Neutrophil (primary cell): Measurements from ENCODE around the gene TNRC6A.

Experiments
- H3K27ac ChIP-seq: fragments of 200-600 bp; sonication (generic); 2 replicates; pipeline ENCODE4 v1.5.1; 2016; ENCODE audit warnings: mild to moderate bottlenecking, moderate library complexity
- H3K27me3 ChIP-seq: fragments of 200-600 bp; sonication (generic); 2 replicates; pipeline ENCODE4 v1.6.0; 2016; ENCODE audit warnings: mild to moderate bottlenecking
- H3K36me3 ChIP-seq: fragments of 200-600 bp; sonication (generic); 2 replicates; pipeline ENCODE4 v1.5.1; 2017
- H3K4me1 ChIP-seq, 2 experiments: fragments of 200-600 bp in 1 of 2; sonication (generic) in 1 of 2; 1 replicate in 1 of 2; 2 replicates in 1 of 2; pipeline versions ENCODE4 v1.5.1 to v1.6.1; 2013 to 2016; ENCODE audit warnings: low read depth in 1 of 2, low read length in 1 of 2, mild to moderate bottlenecking in 1 of 2, moderate library complexity in 1 of 2; ENCODE audit not compliant: control insufficient read depth in 1 of 2, insufficient read depth in 1 of 2
- H3K4me3 ChIP-seq, 2 experiments: fragments of 200-600 bp in 1 of 2; sonication (generic) in 1 of 2; 1 replicate in 1 of 2; 2 replicates in 1 of 2; pipeline ENCODE4 v1.5.1; 2013 to 2016; ENCODE audit warnings: low read depth in 1 of 2, low read length in 1 of 2, mild to moderate bottlenecking in 1 of 2, moderate library complexity in 1 of 2
- H3K9me3 ChIP-seq: fragments of 200-600 bp; sonication (generic); 2 replicates; pipeline ENCODE4 v1.5.1; 2016
- TF ChIP-seq, protein P1 (sequence below): fragments of 200-600 bp; sonication (generic); IDR thresholded peaks from 2 replicates; pipeline ENCODE4 v1.5.1; 2016; ENCODE audit warnings: antibody characterized with exemption

TNRC6A gene

DNA sequence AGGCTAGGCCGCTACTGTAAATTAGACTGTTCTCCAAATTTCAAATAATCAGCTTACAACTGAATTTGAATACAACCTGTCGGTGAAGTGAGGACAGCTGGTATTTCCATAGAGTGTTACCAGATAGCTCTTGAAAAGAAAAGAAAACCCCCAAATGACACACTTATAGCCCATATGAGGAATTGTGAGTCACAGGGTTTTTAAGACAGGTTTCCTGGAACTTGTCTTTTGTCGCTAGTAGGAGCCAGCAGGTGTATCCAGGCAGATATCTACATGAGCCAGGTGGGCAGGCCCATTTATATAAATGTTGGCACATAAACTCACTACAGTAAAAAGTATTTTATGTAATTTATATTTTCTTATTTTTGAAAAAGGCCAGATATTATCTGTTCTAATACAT lies 24.0 kb downstream of the TNRC6A start:
- Histone ChIP-seq H3K9me3 (no peaks in the 10 kb centered on the region), H3K27me3 (no peaks in the 10 kb centered on the region), H3K27ac (no peak overlapping the region), H3K4me3 (no peak overlapping the region), H3K4me1 (peaks cover 0 to 8% of the 10 kb centered on the region in 2 experiments), H3K36me3 (peaks cover 1% of the 10 kb centered on the region)
- TF ChIP-seq, protein P1, sequence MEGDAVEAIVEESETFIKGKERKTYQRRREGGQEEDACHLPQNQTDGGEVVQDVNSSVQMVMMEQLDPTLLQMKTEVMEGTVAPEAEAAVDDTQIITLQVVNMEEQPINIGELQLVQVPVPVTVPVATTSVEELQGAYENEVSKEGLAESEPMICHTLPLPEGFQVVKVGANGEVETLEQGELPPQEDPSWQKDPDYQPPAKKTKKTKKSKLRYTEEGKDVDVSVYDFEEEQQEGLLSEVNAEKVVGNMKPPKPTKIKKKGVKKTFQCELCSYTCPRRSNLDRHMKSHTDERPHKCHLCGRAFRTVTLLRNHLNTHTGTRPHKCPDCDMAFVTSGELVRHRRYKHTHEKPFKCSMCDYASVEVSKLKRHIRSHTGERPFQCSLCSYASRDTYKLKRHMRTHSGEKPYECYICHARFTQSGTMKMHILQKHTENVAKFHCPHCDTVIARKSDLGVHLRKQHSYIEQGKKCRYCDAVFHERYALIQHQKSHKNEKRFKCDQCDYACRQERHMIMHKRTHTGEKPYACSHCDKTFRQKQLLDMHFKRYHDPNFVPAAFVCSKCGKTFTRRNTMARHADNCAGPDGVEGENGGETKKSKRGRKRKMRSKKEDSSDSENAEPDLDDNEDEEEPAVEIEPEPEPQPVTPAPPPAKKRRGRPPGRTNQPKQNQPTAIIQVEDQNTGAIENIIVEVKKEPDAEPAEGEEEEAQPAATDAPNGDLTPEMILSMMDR, result no peak

DNA sequence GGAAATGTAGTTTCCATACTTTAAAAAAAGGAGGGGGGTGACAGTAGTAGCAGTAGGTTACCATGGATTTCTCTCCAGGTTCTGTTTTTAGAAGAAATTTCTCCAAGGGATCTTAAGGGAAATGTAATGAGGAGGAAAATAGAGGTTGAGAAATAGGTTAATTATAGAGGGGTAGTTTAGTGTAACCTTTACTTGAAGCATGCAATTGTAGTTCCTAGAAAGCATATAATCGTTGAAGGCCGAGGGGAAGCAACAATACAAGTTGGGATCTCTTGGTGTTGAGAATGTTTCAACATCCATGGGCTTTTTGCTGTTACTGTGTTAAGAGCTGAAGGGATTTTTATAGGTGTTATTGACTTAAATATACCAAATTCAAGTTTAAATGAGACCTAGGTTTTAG lies 25.1 kb downstream of the TNRC6A start:
- Histone ChIP-seq H3K36me3 (peaks cover 6% of the 10 kb centered on the region), H3K9me3 (no peaks in the 10 kb centered on the region), H3K4me3 (no peak overlapping the region), H3K27me3 (no peaks in the 10 kb centered on the region), H3K27ac (no peak overlapping the region), H3K4me1 (peaks cover 0 to 7% of the 10 kb centered on the region in 2 experiments)
- TF ChIP-seq, protein P1, result no peak

DNA sequence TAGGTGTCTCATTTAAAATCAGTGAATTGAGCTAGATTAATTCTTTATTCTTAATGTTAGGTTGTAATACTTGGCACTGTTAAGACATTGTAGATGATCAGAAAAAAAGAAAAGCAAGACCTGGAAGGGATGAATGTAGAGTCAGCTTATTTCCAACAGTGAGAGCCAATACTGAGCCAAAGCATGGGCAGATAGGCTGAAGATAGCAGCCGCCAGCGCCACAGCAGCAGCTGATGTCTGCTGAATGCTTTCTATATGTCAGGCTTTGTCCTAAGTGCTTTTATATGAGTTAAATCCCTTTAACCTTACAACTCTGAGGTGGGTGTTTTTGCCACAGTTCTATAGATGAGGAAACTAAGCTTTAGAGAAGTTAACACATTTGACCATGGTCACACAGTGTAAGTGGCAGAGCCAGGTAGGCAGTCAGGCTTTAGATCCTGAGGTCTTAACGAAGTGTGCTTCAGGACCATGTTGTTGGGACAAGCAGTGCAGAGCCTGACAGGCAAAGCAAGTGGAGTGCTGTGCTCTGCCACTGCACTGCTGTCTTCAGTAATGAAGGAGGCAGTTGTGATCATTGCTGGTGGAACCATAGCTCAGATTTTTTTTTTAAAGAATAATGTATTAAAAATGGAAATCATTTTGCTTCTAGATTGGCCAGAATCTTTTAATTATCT lies 25.9 kb downstream of the TNRC6A start:
- TF ChIP-seq, protein P1, result no peak
- Histone ChIP-seq H3K36me3 (peaks cover 6% of the 10 kb centered on the region), H3K4me1 (peaks cover 0 to 1% of the 10 kb centered on the region in 2 experiments), H3K4me3 (no peak overlapping the region), H3K9me3 (no peaks in the 10 kb centered on the region), H3K27me3 (no peaks in the 10 kb centered on the region), H3K27ac (no peak overlapping the region)

DNA sequence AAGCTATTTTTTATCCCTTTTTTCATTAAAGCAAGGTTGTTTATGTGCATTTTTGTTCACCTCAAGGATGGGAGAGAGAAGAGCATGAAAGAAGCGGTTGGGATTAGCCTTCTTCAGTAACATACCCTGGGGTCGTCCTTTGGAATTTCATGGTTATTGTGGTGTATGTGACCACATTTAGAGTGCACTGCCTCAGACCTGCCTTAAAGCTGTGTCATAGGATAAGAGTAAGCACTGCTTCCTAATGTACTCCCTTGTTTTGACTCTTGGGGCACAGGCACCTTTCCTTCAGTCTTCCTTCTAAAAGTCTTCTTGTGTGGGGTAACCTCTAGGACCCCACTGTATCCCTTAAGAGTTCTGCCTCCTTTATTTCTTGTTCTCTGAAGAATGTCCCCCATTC lies 28.9 kb downstream of the TNRC6A start:
- peaks cover 0 to 4% of the 10 kb centered on the region in 2 experiments for H3K4me1 ChIP-seq
- H3K27me3 ChIP-seq, result no peaks in the 10 kb centered on the region
- no peak overlapping the region for H3K27ac ChIP-seq
- H3K4me3 ChIP-seq, result no peak overlapping the region
- no peaks in the 10 kb centered on the region for H3K9me3 ChIP-seq
- TF ChIP-seq, protein P1, result no peak
- H3K36me3 ChIP-seq, result peaks cover 13% of the 10 kb centered on the region

DNA sequence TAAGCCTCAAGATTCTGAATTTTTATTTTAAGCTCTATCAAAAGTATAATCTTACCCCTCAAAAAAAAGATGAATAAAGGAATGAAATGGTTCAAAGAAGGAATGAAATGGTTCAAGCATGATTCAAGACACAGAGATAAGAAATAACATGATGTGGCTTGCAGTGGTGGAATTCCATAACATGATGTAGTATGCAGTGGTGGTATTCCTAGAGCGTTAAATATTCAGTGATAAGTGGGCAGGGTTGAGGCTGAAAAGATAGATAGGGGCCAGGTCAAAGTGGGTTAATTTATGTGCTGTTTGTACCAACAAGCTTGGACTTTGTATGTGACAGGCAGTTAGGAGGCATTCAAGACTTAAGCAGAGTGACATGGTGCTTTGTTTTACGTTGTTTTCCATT lies 29.6 kb downstream of the TNRC6A start:
- H3K27ac ChIP-seq, result no peak overlapping the region
- no peak overlapping the region for H3K4me3 ChIP-seq
- TF ChIP-seq, protein P1, result no peak
- peaks cover 0 to 6% of the 10 kb centered on the region in 2 experiments for H3K4me1 ChIP-seq
- no peaks in the 10 kb centered on the region for H3K27me3 ChIP-seq
- H3K36me3 ChIP-seq, result peaks cover 13% of the 10 kb centered on the region
- H3K9me3 ChIP-seq, result no peaks in the 10 kb centered on the region
